Activated CD8-positive, alpha-beta memory T cell treated with anti-CD3 and anti-CD28 coated beads, Interleukin-2, amount 50 U/mL, for 1 hour (primary cell): Measurements from ENCODE around the gene PTPRM.
"Not testable (repeated sequence)": the region's sequence is repeated elsewhere in the genome, so short reads cannot be mapped to it uniquely, and the experiment has no call there.

ENCODE experiments used
- DNase-seq: peaks from one replicate; pipeline ENCODE4 v3.0.0-alpha.2; 2020; ENCODE audit errors: extremely low read depth

The PTPRM gene

DNA sequence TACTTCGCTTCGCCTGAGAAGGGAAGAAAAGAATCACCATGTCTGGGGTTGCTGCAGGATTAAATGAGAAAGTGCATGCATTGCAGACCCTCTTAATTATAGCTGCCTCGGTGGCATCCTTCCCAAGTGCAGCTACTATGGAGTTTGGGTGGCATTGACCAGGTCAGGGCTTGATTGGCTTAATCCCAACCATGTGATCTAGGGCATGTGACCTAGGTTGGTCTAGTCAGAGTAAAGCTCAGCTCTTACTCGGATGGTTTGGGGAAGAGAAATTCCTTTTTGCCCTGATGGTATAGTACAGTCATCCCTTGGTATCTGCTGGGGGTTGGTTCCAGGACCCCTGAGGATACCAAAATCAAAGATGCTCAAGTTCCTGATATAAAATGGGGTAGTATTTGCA lies 863.9 kb downstream of the PTPRM start:
- DNase-seq = no peak

DNA sequence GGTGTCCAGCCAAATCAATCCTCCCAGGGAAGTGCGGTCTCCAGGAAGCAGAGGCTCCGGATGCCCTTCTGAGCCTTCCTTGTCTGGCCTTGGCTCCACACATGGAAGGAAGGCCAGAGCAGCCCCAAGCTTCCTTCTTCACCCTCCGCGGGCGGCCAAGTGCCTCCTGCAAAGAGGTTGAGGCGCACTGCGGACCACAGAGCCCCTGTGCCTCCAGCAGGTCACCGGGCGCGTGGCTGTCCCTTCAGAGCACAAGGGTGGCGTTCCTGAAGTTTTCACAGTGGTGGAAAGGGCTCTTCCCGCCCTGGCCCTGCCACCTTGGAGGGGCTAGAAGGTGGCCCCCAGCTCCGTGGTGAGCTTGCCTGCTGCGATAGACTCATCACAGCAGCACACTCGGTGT lies 866.2 kb downstream of the PTPRM start:
- DNase-seq = no peak

DNA sequence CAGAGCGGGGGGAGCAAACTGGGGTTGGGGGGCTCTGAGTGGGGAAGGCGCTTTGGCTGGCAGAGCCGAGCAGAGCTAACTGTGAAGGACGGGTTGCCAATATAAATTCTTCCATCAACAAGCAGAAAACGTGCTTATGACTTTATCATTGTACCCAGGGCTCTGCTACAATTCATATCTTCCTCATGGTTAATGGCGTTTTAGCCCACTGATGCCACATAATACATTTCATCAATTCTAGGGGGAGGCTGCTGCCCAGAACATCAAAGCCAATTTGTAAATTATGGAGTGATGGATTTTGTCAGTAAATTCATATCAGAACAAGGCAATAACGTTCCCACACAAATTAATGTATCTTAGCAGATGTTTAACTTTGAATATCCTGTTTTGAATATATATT lies 866.7 kb downstream of the PTPRM start:
- no peak for DNase-seq

DNA sequence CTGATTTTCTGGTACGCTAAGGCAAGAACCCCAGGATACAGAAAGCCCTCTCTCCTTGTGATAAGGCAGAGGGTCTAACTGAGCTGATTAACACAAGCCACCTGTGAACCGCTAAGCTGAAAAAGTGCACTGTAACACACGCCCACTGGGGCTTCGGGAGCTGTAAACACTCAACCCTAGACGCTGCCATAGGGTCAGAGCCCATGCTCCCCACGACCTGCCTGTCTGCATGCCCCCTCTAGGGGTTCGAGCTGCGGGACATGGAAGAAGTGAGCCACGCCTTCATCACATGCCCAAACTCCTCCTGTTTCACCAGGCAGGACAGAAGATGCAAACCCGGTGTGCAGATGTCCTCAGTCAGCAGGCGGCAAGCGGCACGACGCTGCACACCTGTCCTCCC lies 868.3 kb downstream of the PTPRM start:
- DNase-seq = no peak

DNA sequence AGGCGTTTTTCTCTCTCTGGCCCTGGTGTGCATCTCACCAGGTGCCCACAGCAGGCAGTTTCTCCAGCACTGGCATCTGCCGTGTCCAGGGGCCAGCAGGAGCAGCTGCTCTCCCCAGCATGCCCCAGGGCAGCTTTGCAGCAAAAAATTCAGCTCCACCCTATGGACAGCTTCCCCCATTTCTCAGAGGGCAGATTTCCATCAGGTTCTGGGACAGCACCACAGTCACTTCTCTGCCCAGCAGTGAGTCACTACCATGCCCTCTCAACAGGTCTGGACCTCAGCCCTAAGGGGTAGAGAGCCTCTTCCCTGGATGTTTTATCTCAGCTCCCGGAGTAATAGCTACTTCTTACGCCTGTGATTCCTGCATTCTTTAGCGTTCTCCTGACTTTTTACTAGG lies 871.9 kb downstream of the PTPRM start:
- no peak for DNase-seq

DNA sequence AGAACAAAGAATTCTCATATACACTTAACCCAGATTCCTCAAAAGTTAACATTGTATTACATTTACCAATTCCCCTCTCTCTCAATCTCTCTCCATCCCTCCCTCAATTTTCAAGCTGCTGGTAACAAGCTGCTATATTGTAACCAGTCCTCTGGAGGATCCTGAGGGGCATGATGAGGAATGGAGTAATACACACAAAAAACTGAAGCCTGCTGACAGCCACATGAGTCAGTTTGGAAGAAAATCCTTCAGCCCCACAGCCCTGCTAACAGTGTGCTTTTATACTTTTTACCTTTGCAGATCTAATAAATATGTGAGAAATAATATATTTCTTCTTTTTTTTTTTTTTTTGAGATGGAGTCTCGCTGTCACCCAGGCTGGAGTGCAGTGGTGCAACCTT lies 876.4 kb downstream of the PTPRM start:
- DNase-seq = no peak

DNA sequence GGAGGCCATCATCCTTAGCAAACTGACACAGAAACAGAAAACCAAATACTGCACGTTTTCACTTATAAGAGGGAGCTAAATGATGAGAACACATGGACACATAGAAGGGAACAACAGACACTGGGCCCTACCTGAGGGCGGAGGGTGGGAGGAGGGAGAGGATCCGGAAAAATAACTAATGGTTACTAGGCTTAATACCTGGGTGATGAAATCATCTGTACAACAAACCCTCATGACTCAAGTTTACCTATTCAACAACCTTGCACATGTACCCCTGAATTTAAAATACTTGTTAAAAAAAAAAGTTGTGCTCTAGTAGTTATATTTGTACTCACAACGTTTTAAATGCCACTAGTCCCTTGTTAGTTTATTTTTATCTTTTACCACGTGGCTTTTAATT lies 879.8 kb downstream of the PTPRM start:
- DNase-seq = not testable (repeated sequence)

DNA sequence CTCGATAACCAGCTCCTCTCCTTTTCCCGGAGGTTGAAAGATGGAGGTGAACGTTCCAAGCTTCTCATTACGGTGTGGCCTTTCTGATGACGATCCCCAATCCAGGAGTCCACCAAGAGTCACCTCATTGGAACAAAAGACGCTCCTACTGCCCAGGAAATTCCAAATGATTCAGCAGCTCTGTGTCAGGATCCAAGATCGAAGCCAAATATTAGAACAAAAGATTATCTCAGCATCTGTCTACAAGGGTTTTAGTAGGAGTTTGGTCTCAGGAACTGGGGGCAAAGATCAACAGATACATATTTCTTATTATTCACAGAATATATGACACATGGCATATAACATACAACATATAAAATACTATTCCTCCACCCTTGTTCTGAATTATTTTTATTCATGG lies 881.0 kb downstream of the PTPRM start:
- DNase-seq = no peak

DNA sequence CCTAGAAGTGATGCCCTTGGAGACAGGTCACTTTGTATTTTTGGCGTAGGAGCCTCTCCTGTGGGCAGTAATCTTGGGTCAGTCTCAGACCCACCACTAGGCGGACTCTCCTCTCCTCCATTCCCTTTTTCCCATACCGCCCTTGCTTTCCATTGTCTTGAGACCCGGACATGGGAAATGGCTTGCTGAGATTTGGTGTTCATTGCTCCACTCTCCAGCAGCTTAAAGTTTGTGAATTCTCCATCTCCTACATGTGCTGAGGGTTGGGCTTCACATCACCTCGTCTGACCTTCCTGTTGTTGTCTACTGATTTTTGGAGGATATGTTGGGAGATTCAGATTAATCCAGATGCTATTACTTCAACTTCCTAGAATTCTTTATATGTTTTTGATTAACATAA lies 882.9 kb downstream of the PTPRM start:
- DNase-seq = no peak

DNA sequence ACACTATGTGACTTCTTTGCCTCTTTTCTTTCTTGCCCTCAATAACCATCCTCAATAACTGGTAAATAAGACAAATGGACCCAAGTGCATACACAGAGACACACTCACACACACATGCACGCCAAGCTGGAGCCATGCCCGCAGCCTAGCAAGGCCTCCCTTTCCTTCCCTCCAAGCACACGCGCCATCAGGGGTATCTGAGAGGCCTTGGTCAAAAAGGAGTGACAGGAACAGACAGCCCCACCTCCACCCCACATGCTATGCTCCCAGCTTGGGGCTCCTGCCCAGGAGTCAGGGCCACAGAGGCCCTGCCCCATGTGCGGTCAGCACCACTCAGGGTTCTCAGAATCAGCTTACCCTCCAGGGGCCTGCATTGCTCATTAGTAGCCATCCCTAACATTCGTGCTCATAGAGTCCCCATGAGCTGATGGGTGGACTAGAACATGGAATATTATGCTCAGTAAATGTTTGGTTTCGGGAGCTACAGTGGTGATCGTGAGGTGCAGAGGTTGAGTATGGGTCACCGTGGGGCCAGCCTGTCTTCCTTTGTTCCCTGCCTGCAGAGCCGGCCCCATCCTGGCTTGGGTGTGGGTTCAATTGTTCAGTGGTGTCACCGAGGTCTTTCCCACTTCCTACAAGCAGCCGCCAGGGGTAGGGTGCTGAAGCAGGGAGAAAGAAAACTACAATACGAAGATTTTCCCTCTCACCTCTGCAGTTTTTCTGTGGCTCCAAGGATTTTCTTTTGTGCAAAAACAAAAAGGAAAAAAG lies 884.0 kb downstream of the PTPRM start:
- no peak for DNase-seq

DNA sequence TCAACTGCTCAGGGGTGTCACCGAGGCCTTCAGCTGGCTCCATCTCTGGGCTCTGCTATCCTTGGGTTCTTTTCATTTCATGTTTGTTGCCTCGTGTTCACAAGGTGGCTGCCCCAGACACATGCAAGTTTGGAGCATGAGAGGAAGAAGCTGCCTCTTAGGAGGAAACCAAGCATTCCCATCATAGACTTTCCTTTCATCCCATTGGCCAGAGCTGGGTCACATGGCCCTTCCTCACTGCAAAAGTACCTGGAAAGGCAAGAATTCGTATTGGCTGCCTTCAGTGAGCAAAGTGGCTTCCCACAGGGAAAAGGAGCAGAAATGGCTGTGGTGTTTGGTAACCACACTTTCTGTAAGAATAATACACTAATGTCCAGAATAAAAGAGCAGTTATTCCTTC lies 886.4 kb downstream of the PTPRM start:
- DNase-seq = no peak

DNA sequence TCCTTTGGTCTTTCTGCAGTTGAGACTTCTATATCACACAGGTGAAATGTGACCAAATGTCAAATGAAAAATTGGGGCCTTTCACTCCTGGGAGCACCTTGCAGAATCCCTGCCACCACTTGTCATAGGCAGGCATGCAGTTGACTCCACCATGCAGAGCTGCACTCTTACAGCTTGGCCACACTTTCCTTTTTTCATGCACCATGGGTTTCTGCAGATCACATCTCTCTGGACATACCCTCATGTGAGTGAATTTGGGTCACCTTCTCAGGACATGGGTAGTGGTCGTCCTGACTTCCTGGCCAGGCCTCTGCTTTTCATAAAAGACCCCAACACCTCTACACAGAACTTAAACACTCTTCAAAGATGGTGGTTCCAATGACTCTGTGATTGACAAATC lies 887.0 kb downstream of the PTPRM start:
- DNase-seq = no peak

DNA sequence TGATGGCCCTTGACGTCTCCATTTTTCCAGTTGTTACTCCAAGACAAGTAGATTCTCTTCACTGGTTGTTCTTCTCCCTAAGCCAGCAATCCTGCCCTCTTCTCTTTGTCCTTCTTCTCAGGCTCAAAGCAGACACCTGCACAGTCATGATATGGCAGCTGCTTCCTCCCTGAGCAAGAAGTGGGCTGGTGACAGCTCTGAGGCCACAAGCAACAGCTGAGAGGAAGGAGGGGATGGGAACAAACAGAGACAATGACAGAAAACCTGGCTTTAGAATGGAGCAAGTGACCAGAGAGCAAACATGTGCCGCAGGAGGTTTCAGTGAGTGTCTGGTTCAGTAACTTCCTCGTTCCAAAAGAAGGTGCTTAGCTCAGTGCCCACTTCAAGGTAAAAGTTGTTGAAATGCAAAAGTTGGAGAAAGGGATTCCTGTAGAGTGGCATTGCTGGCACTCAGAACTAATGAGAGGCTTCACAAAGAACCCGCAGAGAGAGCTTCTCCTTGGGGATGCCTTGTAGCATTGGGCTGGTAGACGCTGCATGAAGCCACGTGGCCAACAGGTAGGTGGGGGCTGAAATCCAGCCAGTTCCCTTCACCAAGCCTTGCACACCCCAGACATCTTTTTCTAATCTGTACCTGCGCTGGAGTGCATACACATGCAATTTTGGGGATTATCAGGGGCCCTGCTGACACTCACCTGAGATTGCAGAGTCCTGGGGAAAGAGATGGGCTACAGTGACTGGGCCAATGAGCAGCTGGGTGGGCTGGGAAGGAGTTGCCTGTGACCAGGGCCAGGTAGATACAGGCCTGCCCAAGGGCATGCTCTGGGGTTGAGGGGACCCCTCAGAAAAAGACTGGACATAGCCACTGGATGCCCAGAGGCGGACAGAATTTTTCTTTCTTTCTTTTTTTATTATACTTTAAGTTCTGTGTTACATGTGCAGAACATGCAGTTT lies 888.8 kb downstream of the PTPRM start:
- no peak for DNase-seq
